Measurements from ENCODE around the gene PROM1.

The PROM1 gene

DNA sequence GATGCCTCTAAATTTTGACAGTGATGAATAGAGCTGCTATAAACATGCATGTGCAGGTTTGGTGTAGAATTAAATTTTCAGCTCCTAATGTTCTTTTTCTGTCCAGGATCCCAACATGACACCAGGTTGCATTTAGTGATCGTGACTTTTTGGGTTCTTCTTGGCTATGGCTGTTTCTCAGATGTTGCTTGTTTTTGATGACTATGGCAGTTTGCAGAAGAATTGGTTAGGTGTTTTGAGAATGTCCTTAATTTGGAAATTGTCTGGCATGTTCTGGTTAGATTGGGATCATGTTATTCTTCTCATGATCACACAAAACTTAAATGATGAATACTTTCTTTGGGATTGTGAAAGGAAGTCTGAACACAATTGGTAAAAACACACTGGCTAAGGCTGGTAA, 141.5 kb downstream of the PROM1 start:
- DNase-seq (ENCODE audit: low read depth in 2 of 2): no peak

DNA sequence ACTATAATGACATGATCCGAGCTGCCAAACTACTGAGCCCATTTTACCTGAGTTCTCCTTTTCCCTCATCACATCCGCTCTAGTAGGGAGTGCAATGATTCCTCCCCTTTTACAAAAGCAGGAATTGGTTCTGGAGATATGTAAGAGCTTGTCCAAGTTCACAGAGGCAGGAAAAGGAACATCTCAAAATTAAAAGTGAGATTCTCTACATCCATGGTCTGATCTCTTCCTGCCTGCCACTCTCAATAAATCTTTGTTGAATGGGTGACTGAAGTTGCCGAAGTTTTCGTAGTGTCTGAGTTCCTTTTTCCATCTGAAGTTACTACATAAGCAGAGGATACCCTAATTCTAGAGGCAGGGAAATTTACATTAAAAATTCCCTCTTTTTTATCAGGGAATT, 145.2 kb downstream of the PROM1 start, which contains the start of gene FGFBP1:
FGFBP1 (minus strand) TSS at position 101 of the 400 bp plus-strand sequence. CDS start 2,108 bp downstream, outside the sequence.
- DNase-seq (ENCODE audit: low read depth in 2 of 2): no peak

DNA sequence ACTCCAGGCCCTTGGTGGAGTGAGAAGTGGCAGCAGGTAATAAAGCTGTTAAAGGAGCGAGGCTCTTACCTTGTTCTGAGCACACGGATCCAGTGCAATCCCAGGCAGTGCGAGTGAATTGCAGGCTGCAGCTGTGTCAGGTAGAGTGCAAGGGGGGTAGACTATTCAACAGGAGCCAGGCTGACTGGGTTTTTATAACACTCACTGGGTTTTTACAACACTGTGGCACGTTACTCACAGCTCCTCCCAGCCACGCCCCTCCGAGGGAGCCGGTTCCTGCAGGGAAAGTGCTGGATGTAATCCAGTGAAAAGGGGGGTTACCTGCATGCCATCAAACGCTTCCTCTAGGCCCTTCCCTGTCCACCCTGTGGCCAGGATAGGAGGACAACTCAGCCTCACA, 145.6 kb downstream of the PROM1 start:
- DNase-seq (ENCODE audit: low read depth in 2 of 2): no peak

DNA sequence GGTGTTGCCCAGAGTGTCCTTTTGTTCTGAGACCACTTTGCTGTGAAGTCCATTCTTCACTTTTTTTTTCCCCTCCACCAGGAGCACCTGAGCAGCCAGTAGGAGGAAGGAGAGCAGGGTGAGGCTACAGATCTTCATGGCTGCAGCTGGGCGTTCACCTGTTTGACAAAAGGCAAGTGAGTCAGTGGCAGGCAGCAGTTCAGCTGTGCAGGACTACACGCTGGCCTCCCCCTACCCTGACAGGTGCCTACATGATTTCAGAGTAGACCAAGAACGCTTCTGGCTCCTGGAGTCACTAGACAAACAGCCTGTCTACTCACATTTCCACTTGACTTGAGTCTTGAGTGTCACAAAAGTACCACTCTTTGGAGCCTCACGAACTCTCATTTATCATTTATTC, 147.3 kb downstream of the PROM1 start:
- DNase-seq (ENCODE audit: low read depth in 2 of 2): no peak

DNA sequence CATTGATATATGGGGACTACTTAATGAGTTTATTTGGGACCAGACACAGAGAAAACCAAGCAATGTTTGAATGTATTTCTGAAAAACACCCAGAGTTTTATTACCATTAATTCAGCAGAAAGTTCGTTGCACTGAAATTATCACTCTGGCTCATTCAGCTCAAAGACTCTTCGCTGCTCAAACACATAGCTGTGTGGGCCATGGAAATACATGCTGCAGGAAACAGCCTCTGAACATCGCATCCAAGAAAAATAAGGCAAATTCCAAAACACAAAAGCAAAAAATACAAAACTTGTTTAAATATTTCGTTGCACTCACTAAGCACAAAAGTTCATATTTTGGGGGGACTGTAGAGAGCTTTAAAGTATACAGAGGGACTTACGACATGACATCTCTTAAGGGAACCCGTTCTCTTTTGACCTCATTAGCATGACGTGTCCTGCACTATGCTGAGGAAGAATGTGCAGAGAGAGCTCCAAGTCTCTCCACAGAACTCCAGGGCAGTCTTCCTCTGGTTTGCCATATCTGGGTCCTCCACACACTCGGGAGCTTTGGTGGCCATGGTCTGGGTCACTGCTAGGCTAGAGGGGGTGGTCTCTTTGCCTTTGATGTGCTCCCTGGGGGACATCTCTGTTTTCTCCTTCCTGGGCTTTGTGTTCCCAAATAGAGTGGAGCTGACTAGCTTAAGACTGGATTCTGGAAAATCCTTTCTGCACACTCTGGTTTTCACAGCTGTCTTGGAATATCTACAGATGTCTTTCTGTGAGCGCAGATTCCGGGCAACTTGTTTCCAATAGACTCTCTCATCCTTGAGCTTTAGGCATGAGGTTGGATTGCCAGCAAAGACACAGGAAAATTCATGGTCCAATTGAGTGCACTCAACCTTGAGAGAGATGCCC, 148.1 kb downstream of the PROM1 start:
- DNase-seq (ENCODE audit: low read depth in 2 of 2): no peak

DNA sequence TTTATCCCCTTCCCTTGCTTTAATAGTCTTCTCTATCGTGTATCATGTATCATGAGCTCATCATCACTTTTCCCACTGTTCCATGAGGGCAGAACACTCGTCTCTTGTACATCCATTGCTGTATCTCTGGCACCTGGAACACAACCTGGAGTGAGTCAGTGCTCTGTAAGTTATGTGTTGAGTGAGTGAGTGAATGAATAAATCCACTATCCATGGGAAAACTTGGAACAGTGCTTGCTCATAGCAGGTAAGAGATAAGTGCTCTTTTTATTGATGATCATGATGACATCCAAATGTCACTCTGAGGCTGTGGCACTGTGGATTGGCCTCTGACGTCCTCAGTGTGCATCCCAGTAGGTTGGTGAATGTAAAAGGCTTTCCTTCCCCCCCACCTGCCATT, 149.6 kb downstream of the PROM1 start:
- no peak for DNase-seq (ENCODE audit: low read depth in 2 of 2)

DNA sequence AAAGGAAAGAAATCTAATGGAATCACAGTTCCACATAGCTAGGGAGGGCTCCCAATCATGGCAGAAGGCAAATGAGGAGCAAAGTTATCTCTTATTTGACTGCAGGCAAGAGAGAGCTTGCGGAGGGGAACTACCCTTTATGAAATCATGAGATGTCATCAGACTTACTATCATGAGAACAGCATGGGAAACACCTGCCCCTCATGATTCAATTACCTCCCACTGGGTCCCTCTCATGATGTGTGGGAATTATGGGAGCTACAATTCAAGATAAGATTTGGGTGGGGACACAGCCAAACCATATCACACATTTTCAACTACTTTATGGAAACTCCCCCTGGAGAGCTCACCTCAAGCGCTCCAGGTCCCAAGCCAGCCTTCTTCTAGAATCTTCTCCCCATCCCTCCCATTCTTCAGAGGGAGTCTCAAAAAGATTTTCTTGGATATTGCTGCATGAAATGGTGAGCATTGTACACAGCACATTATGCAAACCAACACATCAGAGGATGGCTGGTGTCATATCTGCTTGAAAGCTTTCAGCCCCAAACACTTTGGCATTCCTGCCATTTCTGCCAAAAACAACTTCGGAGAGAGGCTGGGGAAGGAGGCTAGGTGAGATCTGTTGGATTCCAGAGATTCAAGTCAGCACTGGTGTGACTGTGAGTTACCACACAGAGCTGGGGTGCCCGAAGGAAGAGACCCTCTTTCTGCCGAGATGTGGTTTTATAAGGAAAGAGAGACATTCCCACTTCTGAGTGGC, 152.2 kb downstream of the PROM1 start:
- DNase-seq (ENCODE audit: low read depth in 2 of 2): no peak

DNA sequence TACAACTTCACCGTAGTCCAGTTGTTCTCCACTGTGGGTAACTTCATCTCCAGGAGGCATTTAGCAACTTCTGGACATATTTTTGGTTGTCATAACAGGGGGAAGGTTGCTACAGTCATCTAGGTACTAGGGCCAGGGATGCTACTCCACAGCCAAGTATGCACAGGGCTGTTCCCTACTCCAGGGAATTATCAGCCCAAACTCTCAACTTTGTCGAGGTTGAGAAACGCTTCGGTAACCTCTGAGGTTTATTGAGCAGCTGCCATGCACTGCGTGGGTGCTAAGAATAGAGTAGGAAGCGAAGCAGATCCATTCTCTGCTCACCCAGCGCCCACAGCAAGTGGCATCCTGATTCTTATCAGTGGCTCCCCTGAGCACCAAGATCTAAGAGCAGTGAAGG, 153.5 kb downstream of the PROM1 start:
- no peak for DNase-seq (ENCODE audit: low read depth in 2 of 2)

DNA sequence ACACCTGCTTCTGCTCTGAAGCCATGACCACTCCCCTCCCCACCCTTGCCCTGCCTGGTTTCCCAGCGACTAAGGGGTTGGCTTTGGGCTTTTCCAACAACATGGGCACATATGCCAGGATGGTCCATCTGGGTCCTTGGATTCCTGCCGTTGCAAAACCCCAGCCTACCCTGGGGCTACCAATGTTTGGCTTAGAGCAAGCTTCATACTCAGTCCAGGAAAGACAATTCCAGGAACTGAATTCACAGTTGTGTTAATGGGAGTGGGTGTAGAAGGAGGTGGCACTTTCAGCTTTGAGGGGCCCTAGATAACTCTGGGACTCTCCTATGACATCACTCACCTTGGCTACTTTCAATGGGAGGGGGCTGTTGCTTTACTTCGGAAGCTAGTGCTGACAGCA, 154.3 kb downstream of the PROM1 start:
- DNase-seq (ENCODE audit: low read depth in 2 of 2): no peak

DNA sequence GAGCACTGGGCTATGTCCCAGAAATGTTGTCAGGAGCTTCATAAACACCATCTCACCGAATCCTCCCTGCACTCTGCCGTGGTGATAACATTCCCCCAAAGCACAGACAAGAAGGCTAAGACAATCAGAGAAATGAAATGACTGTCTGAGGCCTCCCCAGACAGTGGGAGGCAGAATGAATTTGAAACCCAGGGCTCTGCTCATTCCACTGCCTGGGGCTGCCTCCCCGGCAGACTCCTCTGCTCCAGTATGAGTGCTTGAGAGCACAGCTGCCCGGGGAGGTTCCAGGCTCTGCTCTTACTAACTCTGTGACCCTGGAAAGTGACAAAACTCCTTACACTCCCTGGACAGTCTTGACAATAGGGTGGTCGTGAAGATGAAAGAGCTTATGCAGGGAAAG, 154.9 kb downstream of the PROM1 start:
- DNase-seq (ENCODE audit: low read depth in 2 of 2): no peak

DNA sequence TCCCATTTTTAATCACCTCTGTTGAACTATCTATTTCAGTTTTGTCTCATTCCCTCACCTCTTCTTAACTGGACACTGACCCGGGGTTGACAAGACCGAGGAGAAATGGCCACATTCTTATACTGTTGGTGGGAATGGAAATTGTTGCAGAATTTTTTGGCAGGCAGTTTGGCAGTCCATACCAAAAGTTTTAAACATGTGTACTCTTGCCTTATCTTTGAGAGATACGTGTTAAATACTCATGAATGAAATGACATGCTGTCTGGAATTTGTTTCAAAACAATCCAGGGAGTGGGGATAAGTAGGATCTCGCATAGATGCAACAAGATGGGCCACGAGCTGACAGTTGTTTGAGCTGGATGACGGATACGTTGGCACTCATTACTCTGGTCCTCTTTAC, 157.3 kb downstream of the PROM1 start:
- DNase-seq (ENCODE audit: low read depth in 2 of 2): no peak

DNA sequence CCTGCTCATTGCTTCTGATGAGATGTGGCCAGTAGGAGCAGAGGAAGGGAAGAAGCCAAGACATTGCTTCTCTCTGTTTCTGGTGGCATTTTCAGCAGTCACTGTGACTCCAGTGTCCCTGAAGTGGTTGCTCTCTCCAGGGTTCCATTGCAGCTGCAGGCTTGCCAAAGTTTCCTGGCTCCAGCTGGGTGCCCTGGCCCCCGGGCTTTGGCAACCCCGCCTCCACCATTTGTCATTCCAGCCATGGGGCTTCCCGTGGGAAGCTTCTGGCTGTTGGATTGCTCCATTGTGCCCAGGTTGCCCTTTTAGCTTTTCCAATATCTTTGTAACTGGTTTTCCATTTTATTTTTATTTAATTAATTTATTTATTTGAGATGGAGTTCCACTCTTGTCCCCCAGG, 158.0 kb downstream of the PROM1 start:
- DNase-seq (ENCODE audit: low read depth in 2 of 2): no peak

DNA sequence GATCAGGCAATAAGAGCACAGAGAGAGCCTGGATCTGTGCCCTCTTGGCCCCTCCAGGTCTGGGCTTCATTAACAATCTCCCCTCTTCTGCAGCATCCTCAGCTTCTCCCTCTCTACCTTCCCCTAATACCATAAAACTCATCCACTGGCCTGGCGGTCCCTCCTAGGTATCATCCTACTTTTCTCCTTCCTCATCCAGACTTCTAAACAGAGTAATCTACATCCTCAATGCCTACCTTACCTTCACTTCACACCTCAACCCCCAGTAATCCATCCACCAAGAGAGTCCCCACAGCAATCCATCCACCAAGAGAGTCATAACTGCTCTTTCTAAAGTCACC, 162.3 kb downstream of the PROM1 start:
- no peak for DNase-seq (ENCODE audit: low read depth in 2 of 2)

DNA sequence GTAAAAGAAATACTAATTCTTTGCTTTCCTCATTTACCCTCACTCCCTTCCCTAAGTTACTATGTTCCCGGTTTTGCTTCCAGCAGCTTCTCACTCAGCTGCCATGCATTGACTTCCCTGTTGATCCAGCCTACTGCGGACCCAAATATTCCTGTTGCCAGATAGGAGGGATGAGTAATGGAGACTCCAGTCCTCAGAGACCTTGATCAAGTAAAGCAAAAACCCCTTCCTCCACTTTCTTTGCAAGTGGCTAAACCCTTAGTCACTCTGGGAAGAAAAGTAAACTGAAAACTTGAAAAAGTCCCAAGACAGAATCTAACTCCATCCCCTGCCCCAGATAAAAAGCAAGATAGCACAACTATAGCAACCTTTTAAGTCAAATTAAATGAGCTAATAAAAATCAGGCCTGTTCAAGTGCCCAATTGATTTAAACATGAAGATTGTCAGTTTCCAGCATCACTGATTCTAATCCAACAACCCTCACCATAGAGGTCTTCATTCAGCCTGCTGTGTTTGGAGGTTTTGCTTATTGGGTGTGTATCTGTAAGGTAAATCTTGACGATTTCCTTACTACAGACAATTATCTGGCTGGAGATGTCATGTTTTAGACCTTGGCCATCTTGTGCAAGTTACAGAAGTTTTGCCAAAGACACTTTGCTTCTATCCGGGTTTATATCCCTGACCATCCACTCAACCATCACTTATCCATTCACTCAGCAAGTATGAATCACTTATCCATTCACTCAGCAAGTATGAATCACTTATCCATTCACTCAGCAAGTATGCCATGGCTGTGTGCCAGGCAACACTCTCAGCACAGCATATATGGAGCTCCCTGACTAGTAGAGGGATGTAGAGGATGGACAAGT, 162.9 kb downstream of the PROM1 start:
- no peak for DNase-seq (ENCODE audit: low read depth in 2 of 2)

DNA sequence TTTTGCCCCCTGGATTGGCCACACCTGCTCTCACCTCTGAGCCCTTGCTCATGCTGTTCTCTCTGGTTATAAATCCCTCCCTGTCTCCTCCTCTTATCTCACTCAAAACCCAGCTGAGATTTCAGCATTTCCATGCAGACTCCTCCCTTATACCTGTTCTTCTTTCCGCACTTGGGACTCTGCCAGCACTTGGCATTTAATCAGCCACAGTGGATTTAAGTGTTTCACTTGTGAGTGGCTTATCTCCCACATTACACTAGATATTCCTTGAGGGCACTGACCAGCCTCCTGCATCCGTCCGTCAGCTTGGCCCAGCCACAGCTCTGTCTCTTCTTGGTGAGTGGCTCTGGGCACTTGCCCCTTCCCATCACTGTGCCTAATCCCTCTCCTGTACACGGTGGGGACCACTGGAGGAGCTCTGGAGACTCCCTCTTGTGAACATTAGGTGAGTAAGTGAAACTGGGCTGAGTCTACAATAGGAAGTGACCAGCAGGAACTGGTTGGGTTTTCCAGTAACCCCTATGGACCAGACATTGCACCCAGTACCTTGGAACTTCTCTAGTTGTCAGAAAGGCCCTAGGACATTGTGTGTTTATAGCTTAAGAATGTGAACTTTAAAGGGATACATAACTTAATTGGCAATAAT, 165.2 kb downstream of the PROM1 start:
- no peak for DNase-seq (ENCODE audit: low read depth in 2 of 2)

Measured in stimulated activated CD4-positive, alpha-beta T cell treated with anti-CD3 and anti-CD28 coated beads, Interleukin-12 subunit alpha, Interleukin-12 subunit beta, amount 100 ng/mL, for 24 hours (primary cell).